ENCODE data around the gene ARID5B. TPM values are rescaled to one million over a fixed set of nuclear protein-coding genes. Genes with fewer than 3 reads are reported as not detected.

ARID5B gene
- total RNA-seq, 2 experiments from 2014 or later = 26.7 to 28.3 TPM

- CTCF ChIA-PET = interaction anchor here (1.2 kb wide), 2 partner anchors 332 to 335 kb away, joined by 3 read pairs; no protein-coding TSS in a partner anchor
- peaks cover 68% of the 10 kb centered on the region for H3K36me3 Mint-ChIP-seq (ENCODE audit: low read depth)
- no peak for TF ChIP-seq CTCF (IDR thresholded peaks at IDR 0.05)
- H3K9me3 Mint-ChIP-seq = peaks cover 6% of the 10 kb centered on the region
- ATAC-seq (no peak), DNase-seq (no peak)
- intact Hi-C loops (cut with micrococcal nuclease) = no loop called here
- H3K4me1 Mint-ChIP-seq (ENCODE audit: low read depth) = peaks cover 47% of the 10 kb centered on the region
- H3K4me3 Mint-ChIP-seq = no peak overlapping the region
- POLR2A ChIA-PET = interaction anchor here (0.7 to 1.5 kb wide), 2 partner anchors 10 to 22 kb away, joined by 3 to 4 read pairs; no protein-coding TSS in a partner anchor
- H3K27ac Mint-ChIP-seq = no peak overlapping the region
- H3K27me3 Mint-ChIP-seq = no peaks in the 10 kb centered on the region
These were observed 11.5 kb downstream of the ARID5B start for GRCh38 chr10:61912981-61913380.

- no peak for DNase-seq
- intact Hi-C loops (cut with micrococcal nuclease) = no loop called here
- H3K9me3 Mint-ChIP-seq = peaks cover 6% of the 10 kb centered on the region
- no peak for ATAC-seq
- no peaks in the 10 kb centered on the region for H3K27me3 Mint-ChIP-seq
- ChIA-PET POLR2A (no interaction called here), CTCF (no interaction called here)
- no peak overlapping the region for H3K27ac Mint-ChIP-seq
- peaks cover 77% of the 10 kb centered on the region for H3K36me3 Mint-ChIP-seq (ENCODE audit: low read depth)
- H3K4me1 Mint-ChIP-seq (ENCODE audit: low read depth) = peaks cover 50% of the 10 kb centered on the region
- no peak overlapping the region for H3K4me3 Mint-ChIP-seq
- no peak for TF ChIP-seq CTCF (IDR thresholded peaks at IDR 0.05)
These were observed 16.6 kb downstream of the ARID5B start for GRCh38 chr10:61918140-61918539.

- ChIA-PET CTCF (no interaction called here), POLR2A (no interaction called here)
- intact Hi-C loops (cut with micrococcal nuclease) = no loop called here
- no peak overlapping the region for H3K27ac Mint-ChIP-seq
- no peak overlapping the region for H3K4me3 Mint-ChIP-seq
- TF ChIP-seq CTCF (IDR thresholded peaks at IDR 0.05) = no peak
- H3K4me1 Mint-ChIP-seq (ENCODE audit: low read depth) = peaks cover 57% of the 10 kb centered on the region
- H3K9me3 Mint-ChIP-seq = peaks cover 6% of the 10 kb centered on the region
- DNase-seq (no peak), ATAC-seq (no peak)
- no peaks in the 10 kb centered on the region for H3K27me3 Mint-ChIP-seq
- H3K36me3 Mint-ChIP-seq (ENCODE audit: low read depth) = peaks cover 78% of the 10 kb centered on the region
These were observed 17.5 kb downstream of the ARID5B start for GRCh38 chr10:61918989-61919388.

GRCh38 chr10:61919646-61920215 is 18.2 kb downstream of the ARID5B start:
- POLR2A ChIA-PET = no interaction called here
- intact Hi-C loops (cut with micrococcal nuclease) = no loop called here
- DNase-seq (no peak), ATAC-seq (no peak)
- Mint-ChIP-seq H3K4me3 (no peak overlapping the region), H3K27ac (no peak overlapping the region), H3K36me3 (ENCODE audit: low read depth) (peaks cover 78% of the 10 kb centered on the region), H3K9me3 (peaks cover 6% of the 10 kb centered on the region), H3K27me3 (no peaks in the 10 kb centered on the region), H3K4me1 (ENCODE audit: low read depth) (peaks cover 53% of the 10 kb centered on the region)
- no peak for TF ChIP-seq CTCF (IDR thresholded peaks at IDR 0.05)
- CTCF ChIA-PET = no interaction called here

DNA sequence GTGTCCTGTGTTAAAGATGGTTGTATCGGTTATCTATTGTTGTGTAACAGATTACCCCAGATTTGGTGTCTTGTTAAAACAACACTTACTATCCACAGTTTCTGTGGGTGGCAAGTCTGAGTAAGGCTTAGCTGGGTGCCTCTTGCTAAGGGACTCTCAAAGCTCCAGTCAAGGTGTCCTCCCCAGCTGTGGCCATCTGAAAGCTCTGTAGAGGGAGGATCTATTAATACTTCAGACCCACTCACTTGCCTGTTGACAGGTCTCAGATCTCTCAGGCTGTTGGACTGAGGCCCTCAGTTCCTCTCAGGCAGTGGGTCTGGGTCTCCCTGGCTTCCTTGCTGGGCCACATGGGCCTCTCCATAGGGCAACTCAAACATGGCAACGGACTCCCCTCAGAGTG is 19.6 kb downstream of the ARID5B start:
- ChIA-PET CTCF (no interaction called here), POLR2A (no interaction called here)
- intact Hi-C loops (cut with micrococcal nuclease) = no loop called here
- Mint-ChIP-seq H3K9me3 (peaks cover 11% of the 10 kb centered on the region), H3K4me1 (ENCODE audit: low read depth) (peaks cover 49% of the 10 kb centered on the region), H3K27ac (no peak overlapping the region), H3K27me3 (no peaks in the 10 kb centered on the region), H3K4me3 (no peak overlapping the region), H3K36me3 (ENCODE audit: low read depth) (peaks cover 82% of the 10 kb centered on the region)
- no peak for TF ChIP-seq CTCF (IDR thresholded peaks at IDR 0.05)
- ATAC-seq = no peak
- DNase-seq = no peak
